CD1c-positive myeloid dendritic cell (primary cell): ENCODE results near the gene PPP3CB.
A peak's percentile ranks its signal among the peaks of the same experiment; 100 is the strongest.

Source experiments
- DNase-seq: peaks from one replicate; pipeline ENCODE4 v3.0.0-alpha.2; 2016; ENCODE audit errors: extremely low spot score

PPP3CB gene

DNA sequence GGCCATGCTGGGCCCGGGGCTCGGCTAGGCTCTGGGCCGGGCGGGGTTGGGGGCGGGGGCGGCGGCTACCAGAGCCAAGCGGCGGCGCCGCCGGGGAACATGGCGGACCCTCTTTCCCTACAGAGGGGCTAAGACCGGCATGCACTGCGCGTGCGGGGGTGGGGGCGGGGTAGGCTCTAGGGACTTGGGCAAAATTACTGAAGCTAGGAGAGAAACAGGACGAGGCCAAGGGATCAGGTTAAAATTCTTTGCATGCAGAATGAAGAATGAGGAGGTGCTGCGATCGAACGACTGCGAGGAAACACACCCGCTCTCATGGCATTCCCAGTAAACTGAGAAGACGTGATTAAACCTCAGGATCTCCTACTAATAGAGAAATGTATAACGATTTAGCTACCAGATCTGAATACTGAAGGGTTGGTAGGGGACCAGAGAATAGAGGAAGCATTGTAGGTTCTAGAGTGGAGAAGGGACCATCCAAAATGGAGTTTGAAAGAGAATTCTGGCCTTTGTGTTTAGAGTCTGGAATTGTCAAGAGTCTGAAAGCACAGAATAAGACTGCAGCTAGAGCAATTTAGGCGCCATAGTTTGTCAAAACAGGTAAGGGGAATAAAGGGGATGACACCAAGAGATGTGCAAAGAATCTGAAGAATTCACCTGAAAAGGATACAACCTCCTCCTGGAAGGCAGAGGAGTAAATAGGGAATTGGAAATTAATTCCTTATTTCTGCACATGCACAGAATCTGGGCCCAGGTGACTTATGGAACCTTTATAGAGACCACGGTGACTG lies at the start of gene PPP3CB:
Gene PPP3CB (minus strand): TSS at position 141 of the 791 bp plus-strand sequence. CDS start 135 bp downstream, at position 6.
- DNase-seq: peak; percentile 96

- DNase-seq: no peak
Measured at GRCh38 chr10:73545357-73545756, 49.5 kb upstream of the PPP3CB start.

DNA sequence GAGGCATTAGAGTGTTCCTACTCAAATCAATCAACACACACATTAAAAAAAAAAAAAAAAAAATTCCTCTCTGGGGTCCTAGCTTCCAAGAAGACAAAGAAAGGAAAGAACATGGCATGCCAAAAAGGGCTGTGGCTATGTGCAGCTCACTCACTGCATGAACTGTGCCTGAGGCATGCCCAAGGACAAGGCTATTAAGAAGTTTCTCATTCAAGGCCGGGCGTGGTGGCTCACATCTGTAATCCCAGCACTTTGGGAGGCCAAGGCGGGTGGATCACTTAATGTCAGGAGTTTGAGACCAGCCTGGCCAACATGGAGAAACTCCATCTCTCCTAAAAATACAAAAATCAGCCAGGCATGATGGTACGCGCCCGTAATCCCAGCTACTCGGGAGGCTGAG lies 41.9 kb upstream of the PPP3CB start:
- no peak for DNase-seq

GRCh38 chr10:73537288-73537687 lies 41.5 kb upstream of the PPP3CB start:
- DNase-seq: no peak

DNA sequence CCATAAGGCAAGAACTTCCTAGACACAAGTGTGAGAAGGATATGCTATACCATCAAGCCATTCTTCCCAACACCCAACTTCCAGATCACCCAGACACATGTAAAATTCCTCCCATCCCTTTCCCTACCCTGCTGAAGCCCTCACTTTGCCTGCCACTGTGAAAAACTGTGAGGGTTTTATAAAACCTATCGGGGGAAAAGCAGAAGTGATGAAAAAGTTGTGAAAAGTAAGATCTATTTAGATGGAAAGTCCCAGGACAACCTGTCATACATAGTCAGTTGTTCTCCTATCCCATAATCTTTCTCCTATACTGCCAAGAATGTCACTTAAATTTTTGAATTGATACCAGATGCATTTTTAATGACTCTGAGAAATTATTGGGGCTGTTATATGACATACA lies 39.0 kb upstream of the PPP3CB start:
- no peak for DNase-seq

- peak; percentile 84 for DNase-seq
Measured at GRCh38 chr10:73529089-73529832, 33.4 kb upstream of the PPP3CB start.

DNA sequence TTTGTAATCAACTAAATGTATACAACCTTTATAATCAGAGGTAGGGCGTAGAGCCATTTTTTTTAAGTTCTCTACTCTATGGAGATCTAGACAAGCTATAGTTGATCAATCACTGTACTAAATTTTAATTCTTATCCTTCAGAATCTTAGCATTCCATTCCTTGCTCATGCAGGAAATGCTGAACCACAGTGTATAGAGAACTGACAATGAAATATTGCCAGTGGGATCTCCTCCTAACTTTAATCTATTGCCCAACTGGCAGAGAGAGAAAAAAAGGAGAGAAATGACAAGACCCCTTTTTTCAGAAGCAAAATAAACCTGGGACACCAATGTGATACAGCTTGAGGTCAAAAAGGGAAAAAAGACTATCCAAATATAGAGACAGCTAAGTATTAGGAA lies 26.4 kb upstream of the PPP3CB start:
- DNase-seq: no peak

- DNase-seq: no peak
Measured at GRCh38 chr10:73519336-73519735, 23.5 kb upstream of the PPP3CB start.

- DNase-seq: no peak
Measured at GRCh38 chr10:73517166-73517888, 21.5 kb upstream of the PPP3CB start.

DNA sequence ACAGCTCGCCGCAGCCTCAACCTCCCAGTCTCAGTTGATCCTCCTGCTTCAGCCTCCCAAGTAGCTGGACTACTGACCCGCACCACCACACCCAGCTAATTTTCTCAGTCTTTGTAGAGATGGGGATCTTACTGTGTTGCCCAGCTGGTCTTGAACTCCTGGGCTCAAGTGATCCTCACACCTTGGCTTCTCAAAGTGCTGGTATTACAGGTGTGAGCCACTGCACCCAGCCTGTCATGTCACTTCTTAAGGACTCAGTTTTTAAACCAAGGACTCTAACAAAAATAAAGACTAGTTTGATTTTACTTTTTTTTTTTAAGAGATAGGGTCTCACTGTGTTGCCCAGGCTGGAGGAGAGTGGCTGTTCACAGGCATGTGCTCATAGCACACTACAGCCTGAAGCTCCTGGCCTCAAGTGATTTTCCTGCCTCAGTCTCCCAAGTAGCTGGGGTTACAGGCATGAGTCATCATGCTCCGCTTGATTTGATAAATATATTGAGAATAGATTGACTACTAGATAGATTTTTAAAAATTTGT lies 16.5 kb upstream of the PPP3CB start:
- no peak for DNase-seq

GRCh38 chr10:73509695-73510094 lies 13.9 kb upstream of the PPP3CB start:
- DNase-seq: no peak

- no peak for DNase-seq
Measured at GRCh38 chr10:73506491-73506890, 10.7 kb upstream of the PPP3CB start.

DNA sequence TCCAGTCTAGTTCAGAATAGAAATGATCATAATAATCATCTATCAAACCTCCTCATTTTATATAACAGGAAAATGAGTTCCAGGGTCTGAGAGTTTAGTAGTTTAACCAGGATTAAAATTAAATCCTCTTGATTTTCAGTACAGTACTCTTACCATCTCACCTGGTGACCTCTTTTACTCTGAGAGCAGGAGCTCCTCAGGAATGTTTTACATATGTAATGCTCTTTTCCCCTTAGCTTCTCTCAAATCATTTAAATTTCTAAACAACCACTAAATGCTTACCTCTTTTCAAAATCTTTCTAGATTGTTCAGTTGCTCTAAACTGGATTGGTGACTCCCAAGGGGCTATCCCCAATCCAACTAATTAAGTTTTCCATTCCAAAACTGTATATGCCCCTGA lies 10.2 kb upstream of the PPP3CB start:
- DNase-seq: no peak

DNA sequence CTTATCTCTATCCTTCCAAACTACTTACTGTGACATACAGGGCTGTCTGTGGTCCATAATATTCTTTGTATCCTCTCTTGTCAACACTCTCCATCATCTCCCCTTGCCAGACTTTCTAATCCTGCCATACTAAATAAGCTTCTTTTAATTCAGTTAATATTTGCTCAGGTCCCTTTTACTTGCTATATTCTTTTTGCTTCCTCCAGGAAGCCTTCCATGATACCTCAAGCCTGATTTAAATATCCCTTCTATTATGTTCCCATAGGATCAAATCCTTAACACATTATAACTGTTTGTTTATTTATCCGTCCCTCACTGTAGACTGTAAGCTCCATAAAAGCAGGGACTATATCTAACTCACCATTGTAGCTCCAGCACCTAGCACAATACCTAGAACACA lies 7.2 kb upstream of the PPP3CB start:
- DNase-seq: no peak

DNA sequence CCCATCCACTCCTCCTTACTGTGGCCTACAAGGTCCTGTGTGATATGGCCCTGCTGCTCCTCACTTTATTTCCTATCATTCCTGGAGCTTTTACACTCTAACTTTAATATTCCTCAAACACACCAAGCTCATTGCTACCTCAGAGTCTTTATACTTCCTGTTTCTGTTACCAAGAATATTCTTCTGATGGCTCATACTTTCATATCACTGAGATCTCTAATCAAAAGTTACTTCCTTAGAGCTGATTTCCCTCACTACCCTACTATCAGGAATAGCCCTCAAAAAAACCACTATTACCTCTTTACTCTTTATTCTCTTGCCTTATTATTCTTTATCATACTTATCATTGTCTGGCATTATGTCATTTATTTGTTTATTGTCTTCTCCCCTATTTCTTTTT lies 5.8 kb upstream of the PPP3CB start:
- DNase-seq: peak; percentile 60

- no peak for DNase-seq
Measured at GRCh38 chr10:73497623-73498022, 1.8 kb upstream of the PPP3CB start.

DNA sequence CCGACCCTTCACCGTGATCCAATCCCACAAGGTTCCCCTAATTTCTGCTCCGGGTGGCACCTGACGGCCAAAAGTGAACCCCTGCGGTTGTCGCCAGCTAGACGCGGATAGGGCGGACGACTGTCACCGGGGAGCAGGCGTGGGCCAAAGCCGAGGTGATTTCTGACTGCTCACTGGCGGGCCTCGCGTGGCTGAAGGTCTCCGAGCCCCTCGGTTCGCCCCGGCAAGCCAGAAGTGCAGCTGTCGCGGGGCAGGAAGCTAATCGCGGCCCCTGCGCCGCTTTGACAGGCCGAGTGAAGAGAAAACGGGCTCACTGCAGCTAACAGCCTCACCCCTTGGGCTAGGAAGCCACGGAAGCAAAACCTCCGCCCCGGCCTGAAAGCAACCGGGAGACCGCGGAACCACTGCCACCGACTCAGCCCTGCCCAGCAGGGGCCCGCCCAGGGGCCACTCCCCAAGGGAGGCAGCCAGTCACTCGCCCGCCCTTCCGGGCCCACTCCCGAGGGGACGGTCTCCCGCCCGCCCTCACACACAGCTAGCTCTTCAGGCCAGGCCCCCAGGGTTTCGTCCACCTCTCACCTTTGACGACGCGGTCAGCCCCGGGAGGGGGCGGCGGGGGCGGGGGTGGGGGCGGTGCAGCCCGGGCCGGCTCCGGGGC lies 469 bp downstream of the PPP3CB start:
- DNase-seq: peak; percentile 94

DNA sequence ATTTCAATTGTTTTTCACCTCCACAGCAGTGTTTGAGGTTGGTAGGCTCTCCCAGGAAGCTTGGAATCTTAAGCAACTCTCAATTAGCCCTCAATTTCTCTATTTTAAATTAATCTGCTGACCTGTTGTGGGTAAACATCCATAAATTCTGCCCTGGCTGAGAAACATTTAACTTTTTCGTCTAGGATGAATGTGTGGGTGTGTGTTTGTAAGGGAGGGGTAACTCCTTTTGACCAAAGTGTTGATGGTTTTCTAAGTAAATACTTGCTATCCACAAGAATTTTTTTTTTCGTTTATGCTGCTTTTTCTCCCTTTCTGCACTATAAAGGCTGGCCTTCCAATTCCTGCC lies 973 bp downstream of the PPP3CB start:
- no peak for DNase-seq

- DNase-seq: no peak
Measured at GRCh38 chr10:73494213-73494612, 1.6 kb downstream of the PPP3CB start.

DNA sequence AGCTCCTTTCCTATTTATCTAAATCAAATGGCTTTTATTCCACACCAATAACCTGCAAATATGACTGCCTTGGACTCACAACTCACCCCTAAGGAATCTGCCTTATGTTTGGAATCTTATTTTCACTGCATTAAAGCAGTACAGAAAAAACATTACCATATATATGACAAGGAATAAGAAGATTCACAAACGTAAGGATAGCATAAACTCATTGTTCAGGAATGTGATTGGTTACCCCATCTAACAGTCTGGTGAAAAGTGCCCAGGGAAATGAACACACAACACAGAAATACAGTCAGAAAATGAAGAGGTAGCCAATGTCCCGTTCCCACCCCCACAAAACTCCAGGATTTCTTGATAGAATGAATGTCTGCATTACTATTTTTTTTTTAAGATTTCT lies 2.0 kb downstream of the PPP3CB start:
- no peak for DNase-seq

DNA sequence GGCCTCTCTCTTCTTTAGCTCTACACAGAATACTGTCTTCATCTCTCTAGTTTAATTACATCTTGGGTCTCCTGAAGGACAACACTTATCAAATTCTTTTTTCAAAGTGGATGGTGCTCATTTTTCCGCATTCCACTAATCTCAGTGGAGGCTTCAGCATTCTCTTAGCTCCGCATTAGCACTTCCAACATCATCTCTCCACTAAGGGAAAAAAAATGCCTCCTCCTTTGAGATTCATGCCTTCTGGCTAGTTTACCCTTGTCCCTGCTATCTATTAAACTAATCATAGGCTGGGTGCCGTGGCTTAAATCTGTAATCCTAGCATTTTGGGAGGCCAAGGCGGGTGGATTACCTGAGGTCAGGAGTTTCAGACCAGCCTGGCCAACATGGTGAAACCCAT lies 9.2 kb downstream of the PPP3CB start:
- DNase-seq: no peak

DNA sequence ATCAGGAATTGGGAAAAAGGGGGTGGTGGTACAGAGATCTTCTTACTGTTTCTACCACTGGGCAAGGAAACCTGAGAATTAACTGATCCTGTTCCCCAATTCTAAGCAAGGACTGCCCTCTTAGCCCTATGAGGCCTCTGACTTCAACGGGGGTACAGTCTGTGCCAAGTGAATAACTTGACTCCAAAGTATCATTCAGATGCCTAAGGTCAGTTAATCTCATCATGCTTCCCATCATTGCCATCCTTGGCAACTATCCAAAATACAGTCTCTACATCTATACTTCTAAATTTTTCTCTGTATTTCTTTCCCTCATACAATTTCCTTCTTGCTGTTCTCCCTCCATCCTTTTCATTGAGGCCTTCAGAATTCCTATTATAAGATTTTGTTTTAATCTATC lies 10.5 kb downstream of the PPP3CB start:
- DNase-seq: no peak
